CD4-positive, alpha-beta T cell treated with Interleukin-12 subunit alpha and Interleukin-12 subunit beta, for 1 hour (primary cell): Measurements from ENCODE around the gene NCOR2.
A peak's percentile ranks its signal among the peaks of the same experiment; 100 is the strongest.

Experiments
- DNase-seq: peaks from one replicate; pipeline ENCODE4 v3.0.0-alpha.2; 2020

NCOR2 gene

GRCh38 chr12:124566997-124567672 is at the start of gene NCOR2:
Gene NCOR2, minus strand, starts transcription at chr12:124567612. Its CDS starts 72,361 bp downstream, at chr12:124495251.
- DNase-seq: peak; percentile 54

DNA sequence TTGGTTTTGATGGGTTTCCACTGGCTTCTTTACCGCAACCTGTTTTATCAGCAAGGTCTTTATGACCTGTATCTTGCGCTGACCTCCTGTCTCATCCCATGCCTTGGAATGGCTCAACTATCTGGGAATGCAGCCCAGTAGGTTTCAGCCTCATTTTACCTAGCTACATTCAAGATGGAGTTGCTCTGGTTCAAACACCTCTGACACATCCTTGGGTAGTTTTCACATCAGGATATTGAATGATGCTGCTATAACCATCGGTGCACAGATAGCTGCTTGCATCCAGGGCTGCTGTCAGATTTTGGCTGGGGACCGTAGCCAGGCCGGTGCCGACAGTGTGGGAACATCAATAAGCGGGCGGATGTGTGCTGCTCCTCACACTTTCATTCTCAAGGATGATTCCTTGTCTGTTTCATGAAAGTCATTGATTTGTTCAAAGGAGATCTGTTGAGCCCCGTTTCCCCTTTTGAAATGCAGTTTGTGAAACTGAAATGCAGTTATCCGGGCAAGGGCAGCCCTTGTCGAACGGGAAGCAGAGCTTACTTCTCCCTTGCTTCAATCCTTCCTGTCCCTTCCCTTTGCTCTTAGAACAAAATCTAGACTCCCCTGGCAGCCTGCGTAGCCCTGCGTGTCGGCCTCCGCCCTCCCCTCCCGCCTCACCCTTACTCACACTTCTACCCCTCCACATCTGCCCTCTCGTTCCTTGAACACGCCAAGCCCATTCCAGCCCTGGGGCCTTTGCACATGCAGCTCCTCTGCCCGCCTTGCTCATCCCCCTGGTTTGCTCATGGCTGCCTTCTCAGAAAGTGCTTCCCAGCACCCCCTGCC is 49.2 kb upstream of the NCOR2 start:
- no peak for DNase-seq

- DNase-seq: no peak
Measured at GRCh38 chr12:124614512-124615292, 47.3 kb upstream of the NCOR2 start.

DNA sequence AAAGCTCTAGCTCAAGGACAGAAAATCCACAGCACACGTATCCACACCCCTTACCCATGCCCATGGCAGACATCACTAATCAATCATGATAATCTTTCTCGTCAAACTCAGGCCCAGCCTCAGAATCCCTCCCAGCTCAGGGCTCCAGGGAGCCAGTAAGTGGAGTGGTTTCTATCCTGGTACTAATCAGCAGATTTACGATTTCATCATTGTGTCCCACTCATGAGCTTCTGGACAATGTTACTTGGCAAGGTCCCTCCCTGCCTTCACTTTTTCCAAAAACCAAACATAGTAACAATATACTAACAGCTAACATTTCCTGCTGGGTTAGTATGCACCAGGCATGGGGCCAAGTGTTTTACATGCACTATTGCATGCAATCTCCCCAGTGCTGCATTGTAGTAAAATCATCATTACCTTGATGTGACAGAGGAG is 45.8 kb upstream of the NCOR2 start:
- no peak for DNase-seq

GRCh38 chr12:124612410-124612680 is 44.9 kb upstream of the NCOR2 start:
- DNase-seq: no peak

GRCh38 chr12:124611559-124612409 is 44.4 kb upstream of the NCOR2 start:
- no peak for DNase-seq

DNA sequence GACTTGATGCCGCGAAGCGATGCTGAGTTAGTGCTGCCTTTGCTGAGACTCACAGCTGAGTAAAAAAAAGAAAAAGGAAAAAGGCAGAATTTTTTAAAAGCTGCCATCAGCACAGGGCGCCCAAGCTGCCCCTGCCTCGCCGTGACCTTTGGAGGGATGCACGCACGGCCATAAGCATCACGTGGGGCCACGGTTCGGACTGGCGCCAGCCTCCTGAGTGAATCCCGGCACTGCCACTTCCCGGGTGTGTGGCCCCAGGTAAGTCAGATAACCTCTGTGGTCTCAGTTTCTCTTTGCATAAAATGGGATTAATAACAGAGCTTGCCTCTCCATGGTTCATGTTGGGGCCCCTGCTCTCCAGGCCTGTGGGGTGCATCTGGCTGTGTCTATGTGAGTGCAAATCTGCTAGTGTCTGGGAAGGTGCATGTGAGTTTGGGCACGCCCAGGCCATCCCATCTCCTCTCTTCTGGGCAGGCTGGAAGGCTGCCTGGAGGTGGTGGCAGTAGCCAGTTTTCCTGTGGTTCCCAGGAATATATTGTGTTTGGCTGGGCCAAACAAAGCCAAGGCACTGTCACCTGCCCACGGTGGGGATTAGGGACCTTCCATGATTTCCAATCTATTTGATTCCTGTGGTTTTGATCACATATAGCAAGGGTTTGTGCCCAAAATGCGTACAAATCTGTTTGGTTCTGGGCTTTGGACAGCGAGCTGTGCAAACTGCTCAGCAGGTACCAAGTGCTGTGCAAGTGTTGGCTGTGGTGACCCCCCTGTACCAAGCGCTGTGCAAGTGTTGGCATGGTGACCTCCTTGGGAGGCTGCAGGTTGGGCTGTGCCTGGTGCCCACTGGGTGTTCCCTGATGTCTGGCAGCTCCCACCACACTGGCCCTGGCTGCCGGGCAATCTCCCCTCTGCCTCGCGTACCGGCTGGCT is 43.5 kb upstream of the NCOR2 start:
- no peak for DNase-seq

DNA sequence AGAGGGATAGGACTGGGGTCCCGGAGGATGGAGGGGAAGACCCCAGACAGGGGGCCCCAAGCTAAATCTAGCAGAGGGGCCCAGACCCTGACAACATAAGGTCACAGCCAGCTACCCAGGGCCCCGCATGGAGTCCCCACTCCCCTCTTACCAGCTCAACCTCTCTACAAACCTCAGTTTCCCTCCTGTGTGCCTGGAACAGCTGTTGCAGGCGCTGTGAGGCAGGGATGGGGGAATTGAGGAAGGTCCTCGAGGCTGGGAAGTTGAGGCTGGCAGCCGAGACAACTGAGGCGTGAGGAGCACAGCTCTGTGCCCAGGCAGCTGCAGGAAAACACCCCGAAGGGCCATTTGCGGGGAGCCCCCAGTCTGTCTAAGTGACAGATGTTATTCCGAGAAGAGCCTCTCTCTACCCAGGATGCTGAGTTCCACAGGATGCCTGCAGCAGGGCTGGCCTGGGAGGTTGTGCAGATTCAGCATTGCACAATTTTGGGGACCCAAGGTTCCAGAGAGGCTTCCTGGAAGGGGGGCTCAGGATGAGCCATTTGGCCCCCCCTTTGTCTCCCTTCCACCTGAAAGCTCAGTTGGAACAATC is 42.7 kb upstream of the NCOR2 start:
- no peak for DNase-seq

- DNase-seq: peak; percentile 90
Measured at GRCh38 chr12:124609041-124609989, 41.9 kb upstream of the NCOR2 start.

- DNase-seq: no peak
Measured at GRCh38 chr12:124608450-124608870, 41.0 kb upstream of the NCOR2 start.

- no peak for DNase-seq
Measured at GRCh38 chr12:124607681-124608425, 40.4 kb upstream of the NCOR2 start.

- DNase-seq: no peak
Measured at GRCh38 chr12:124605883-124606774, 38.7 kb upstream of the NCOR2 start.

DNA sequence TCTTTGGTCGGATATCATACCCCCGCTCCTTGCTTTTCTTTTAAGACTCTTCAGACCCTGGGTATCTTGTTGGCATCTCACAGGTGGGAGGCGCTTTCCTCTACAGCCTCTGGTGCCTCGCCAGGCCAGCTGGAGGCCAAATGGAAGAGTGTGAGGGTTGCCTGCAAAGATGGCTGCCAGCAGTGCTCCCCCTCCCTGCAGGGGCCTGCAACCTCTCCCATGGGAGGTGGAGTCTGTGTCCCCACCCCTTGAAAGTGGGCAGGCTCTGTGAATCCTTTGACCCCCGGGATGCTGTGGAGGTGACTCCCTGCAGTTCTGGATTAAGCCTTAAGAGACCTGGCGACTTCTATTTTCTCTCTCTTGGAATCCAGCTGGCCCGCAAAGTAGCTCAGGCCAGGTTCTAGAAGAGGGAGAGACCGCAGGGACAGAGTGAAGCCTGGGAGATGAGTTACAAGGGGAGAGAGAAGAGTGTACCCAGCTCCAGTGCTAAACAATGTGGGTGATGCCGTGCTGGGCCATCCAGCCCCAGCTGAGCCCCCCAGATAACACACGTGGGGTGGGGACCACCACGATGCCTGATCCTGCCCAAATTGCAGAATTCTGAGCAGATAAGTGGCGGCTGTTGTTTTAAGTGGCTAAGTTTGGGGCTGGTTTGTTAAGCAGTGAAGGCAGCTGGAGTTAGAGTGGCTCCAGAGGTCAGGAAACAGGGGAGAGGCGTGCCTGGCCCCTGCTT is 37.9 kb upstream of the NCOR2 start:
- DNase-seq: no peak

GRCh38 chr12:124604264-124604680 is 36.9 kb upstream of the NCOR2 start:
- no peak for DNase-seq

DNA sequence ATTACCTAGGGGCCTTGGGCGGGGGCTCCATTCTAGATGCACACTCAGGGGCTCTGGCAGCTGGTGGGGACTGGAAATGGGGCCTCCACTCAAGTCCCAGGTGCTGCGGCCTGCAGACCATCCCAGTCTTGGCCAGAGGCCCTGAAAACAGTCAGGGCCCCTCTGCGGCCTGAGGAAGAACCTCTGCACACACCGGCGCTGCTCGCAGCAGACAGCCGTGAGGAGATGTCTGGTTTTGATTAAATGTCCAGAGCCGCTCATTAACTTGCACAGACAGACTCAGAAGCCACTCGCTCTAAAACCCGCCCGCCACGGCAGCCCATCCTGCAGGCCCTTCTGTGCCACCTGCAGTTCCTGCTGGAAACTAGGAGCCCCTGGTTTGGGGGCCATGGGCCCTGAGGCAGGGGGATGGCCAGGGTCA is 36.4 kb upstream of the NCOR2 start:
- no peak for DNase-seq

DNA sequence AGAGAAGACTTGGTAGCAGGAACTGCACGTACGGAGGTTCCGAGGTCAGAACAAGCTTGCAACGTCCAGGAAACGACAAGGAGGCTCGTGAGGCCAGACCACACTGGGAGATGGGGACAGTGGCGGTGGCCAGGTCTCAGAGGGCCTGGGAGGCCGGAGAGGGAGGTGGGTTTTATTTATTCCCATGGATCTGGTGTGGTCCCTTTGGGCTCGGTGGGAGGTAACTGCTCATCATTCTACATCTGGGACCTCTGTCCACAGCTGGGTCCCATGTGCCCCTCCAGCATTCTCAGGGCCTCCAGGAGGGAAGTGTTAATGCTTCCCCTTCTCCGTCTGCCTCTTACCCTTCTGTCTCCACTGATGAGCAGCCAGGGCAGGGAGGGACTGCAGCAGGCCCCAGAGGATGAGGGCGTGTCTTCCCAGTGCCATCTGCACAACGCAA is 35.7 kb upstream of the NCOR2 start:
- no peak for DNase-seq

- no peak for DNase-seq
Measured at GRCh38 chr12:124601706-124602105, 34.3 kb upstream of the NCOR2 start.
